Ovary (tissue), 3 donors: ENCODE results near the gene ARID5B.

Experiments used
- EP300 ChIP-seq: sonication (generic); formaldehyde crosslinking; IDR thresholded peaks from one replicate; pipeline ENCODE4 v1.6.1; 2017; ENCODE audit warnings: antibody characterized with exemption
- POLR2A ChIP-seq: fragments of 450-650 bp; IDR thresholded peaks from one replicate; pipeline ENCODE4 v1.6.1; 2017; ENCODE audit warnings: antibody characterized with exemption, mild to moderate bottlenecking, moderate library complexity
- TF ChIP-seq, protein P1 (sequence below), 3 donors: fragments of 450-650 bp in 2 of 3; fragments of 200-600 bp in 1 of 3; IDR thresholded peaks; one replicate each; pipeline versions ENCODE4 v1.5.1 to v1.8.0; 2016 to 2022; ENCODE audit warnings: antibody characterized with exemption in 3 of 3, mild to moderate bottlenecking in 1 of 3
- donor health status: DM: no; HTN: no; CAD: no.

DNA sequence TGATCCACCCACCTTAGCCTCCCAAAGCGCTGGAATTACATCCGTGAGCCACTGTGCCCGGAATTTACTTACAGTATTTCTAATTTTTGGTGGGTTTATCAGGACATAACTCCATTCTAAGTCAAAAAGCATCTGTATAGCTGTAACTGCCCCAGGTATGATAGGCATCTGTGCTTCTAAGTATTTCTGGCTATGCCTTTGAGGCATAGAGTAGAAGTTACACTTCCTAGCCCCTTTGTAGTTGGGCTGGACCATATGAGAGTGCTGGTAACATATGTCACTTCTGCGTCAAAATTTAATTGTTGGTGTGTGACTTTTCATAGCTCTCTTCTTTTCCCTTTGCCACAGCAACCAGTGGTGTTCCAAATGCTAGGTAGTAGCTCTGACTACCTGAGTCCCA, 213.8 kb downstream of the ARID5B start:
- TF ChIP-seq, protein P1, sequence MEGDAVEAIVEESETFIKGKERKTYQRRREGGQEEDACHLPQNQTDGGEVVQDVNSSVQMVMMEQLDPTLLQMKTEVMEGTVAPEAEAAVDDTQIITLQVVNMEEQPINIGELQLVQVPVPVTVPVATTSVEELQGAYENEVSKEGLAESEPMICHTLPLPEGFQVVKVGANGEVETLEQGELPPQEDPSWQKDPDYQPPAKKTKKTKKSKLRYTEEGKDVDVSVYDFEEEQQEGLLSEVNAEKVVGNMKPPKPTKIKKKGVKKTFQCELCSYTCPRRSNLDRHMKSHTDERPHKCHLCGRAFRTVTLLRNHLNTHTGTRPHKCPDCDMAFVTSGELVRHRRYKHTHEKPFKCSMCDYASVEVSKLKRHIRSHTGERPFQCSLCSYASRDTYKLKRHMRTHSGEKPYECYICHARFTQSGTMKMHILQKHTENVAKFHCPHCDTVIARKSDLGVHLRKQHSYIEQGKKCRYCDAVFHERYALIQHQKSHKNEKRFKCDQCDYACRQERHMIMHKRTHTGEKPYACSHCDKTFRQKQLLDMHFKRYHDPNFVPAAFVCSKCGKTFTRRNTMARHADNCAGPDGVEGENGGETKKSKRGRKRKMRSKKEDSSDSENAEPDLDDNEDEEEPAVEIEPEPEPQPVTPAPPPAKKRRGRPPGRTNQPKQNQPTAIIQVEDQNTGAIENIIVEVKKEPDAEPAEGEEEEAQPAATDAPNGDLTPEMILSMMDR (IDR thresholded peaks at IDR 0.05), result no peak
- TF ChIP-seq POLR2A (no peak), EP300 (no peak)
